ENCODE data around the gene PTPN2. TPM values are rescaled to one million over a fixed set of nuclear protein-coding genes. Genes with fewer than 3 reads are reported as not detected.

PTPN2 gene
- total and polyA plus RNA-seq, 9 of the 15 experiments (the other 6 are each of a cell fraction or from before 2014, with no cell fraction given) = 36.6 to 66.4 (median 43.8) TPM

- intact Hi-C loops (cut with micrococcal nuclease) = no loop called here
- FAIRE-seq = no peak
- no peak for TF ChIP-seq MNT (conservative IDR thresholded peaks at IDR 0.05)
- TF ChIP-seq TCF7 (IDR thresholded peaks at IDR 0.05; ENCODE audit: borderline replicate concordance) = no peak
- TF ChIP-seq TEAD2 (tag; IDR thresholded peaks at IDR 0.05) = no peak
- no peak for TF ChIP-seq THRB (CRISPR knock-in tag; conservative IDR thresholded peaks at IDR 0.05)
- no peak for TF ChIP-seq BRD4 (IDR thresholded peaks at IDR 0.05)
- no peak for TF ChIP-seq CREM (IDR thresholded peaks at IDR 0.05; ENCODE audit: low read depth)
- no peak for TF ChIP-seq ZNF586 (CRISPR knock-in tag; conservative IDR thresholded peaks at IDR 0.05)
- no peak for TF ChIP-seq SP2 (IDR thresholded peaks at IDR 0.05; ENCODE audit: extremely low read depth, low read depth, low read length, poor library complexity, severe bottlenecking)
- no peak for TF ChIP-seq ZFX (CRISPR knock-in tag; IDR thresholded peaks at IDR 0.05)
- no peak for TF ChIP-seq SAP30 (IDR thresholded peaks at IDR 0.05; ENCODE audit: borderline replicate concordance, insufficient read depth, low read depth, low read length, poor library complexity, severe bottlenecking)
- TF ChIP-seq C11orf30 (IDR thresholded peaks at IDR 0.05; ENCODE audit: low read depth) = no peak
- TF ChIP-seq BCL6 (CRISPR knock-in tag; IDR thresholded peaks at IDR 0.05) = no peak
- no peak for TF ChIP-seq NFIC (IDR thresholded peaks at IDR 0.05)
- TF ChIP-seq GTF2A2 (tag; IDR thresholded peaks at IDR 0.05) = no peak
- no peak for TF ChIP-seq ZSCAN32 (CRISPR knock-in tag; IDR thresholded peaks at IDR 0.05)
- no peak for TF ChIP-seq MEIS2 (IDR thresholded peaks at IDR 0.05; ENCODE audit: partially characterized antibody)
- no peak for TF ChIP-seq CXXC5 (CRISPR knock-in tag; IDR thresholded peaks at IDR 0.05)
- no peak for TF ChIP-seq MCM3 (IDR thresholded peaks at IDR 0.05)
- no peak for TF ChIP-seq L3MBTL2 (IDR thresholded peaks at IDR 0.05)
- no peak for TF ChIP-seq ZNF507 (tag; conservative IDR thresholded peaks at IDR 0.05)
Measured at GRCh38 chr18:12745095-12745795, 138.8 kb downstream of the PTPN2 start.

More at GRCh38 chr18:12745095-12745795, 138.8 kb downstream of the PTPN2 start:
- Histone ChIP-seq H3K79me2 (ENCODE audit: control insufficient read depth, insufficient read depth, low read length) (no peaks in the 10 kb centered on the region), H3K4me2 (ENCODE audit: insufficient read depth, low read length) (no peak overlapping the region), H3K27me3 (ENCODE audit: control insufficient read depth in 2 of 2, insufficient read depth in 2 of 2, low read length in 2 of 2) (no peaks in the 10 kb centered on the region), H2AFZ (ENCODE audit: low read depth, low read length) (no peak overlapping the region), H3K9me1 (ENCODE audit: control insufficient read depth, insufficient read depth, low read length) (no peaks in the 10 kb centered on the region), H3K4me3 (no peak overlapping the region), H4K20me1 (replicated peaks; ENCODE audit: control insufficient read depth, insufficient read depth, low read length) (no peaks in the 10 kb centered on the region), H3K36me3 (ENCODE audit: control insufficient read depth, insufficient read depth, low read length) (no peaks in the 10 kb centered on the region), H3K27ac (ENCODE audit: extremely low read depth, low read depth, low read length) (no peak overlapping the region), H3K4me1 (replicated peaks in 1 of 2; ENCODE audit: control insufficient read depth in 2 of 2, insufficient read depth in 2 of 2, low read length in 2 of 2) (peaks cover 7 to 8% of the 10 kb centered on the region in 2 experiments), H3K9me3 (replicated peaks; ENCODE audit: control insufficient read depth, insufficient read depth, low read depth, low read length) (no peaks in the 10 kb centered on the region), H3K9ac (ENCODE audit: insufficient read depth in 1 of 2, low read depth in 2 of 2, low read length in 2 of 2) (no peak overlapping the region)
- WGBS (ENCODE audit: insufficient coverage, low coverage, missing lambda C conversion rate) = 37% methylated on average over 7 of the region's 7 CpGs
- in situ Hi-C loops (cut with MboI) = loop anchor here (5.0 kb wide), 1 partner anchor 187 kb away; no protein-coding TSS in a partner anchor
- CTCF ChIA-PET (ENCODE audit: low intra/inter-chr PET ratio) = interaction anchor here (3.1 kb wide), 1 partner anchor 189 kb away, joined by 28 read pairs; no protein-coding TSS in a partner anchor
- DNase-seq (ENCODE audit: extremely low read depth in 1 of 4, low spot score in 3 of 4) (no peak), ATAC-seq (no peak)
- BruUV-seq (replicated peaks) = no TSS peak
- POLR2A ChIA-PET = interaction anchor here (0.6 to 1.5 kb wide), 2 partner anchors 24 to 263 kb away, joined by 3 to 4 read pairs; no protein-coding TSS in a partner anchor

All from K562 (cell line).